Heart right ventricle (tissue), 16 donors: ENCODE data around the gene CABLES1. TPM values are rescaled to one million over a fixed set of nuclear protein-coding genes. Genes with fewer than 3 reads are reported as not detected.

Source experiments
- ATAC-seq, 8 donors: fragments of 200-7000 bp; cut with Tn5 transposase; one replicate each; pipeline ENCODE4 v1.9.1; 2020; ENCODE audit warnings: mild to moderate bottlenecking in 8 of 8, moderate library complexity in 8 of 8, moderate number of reproducible peaks in 1 of 8
- DNase-seq, 2 donors: peaks; one replicate each; pipeline ENCODE4 v3.0.0-alpha.2; 2020
- H3K27ac ChIP-seq, 10 donors: fragments of 200-600 bp; sonication (generic) in 2 of 10; one replicate each; pipeline versions ENCODE4 v1.5.0 to v1.8.0; 2020 to 2022; ENCODE audit warnings: mild to moderate bottlenecking in 3 of 10
- H3K27me3 ChIP-seq, 7 donors: fragments of 200-600 bp; one replicate each; pipeline ENCODE4 v1.8.0; 2021 to 2022; ENCODE audit warnings: mild to moderate bottlenecking in 2 of 7
- H3K36me3 ChIP-seq, 9 donors: fragments of 200-600 bp; sonication (generic) in 1 of 9; one replicate each; pipeline versions ENCODE4 v1.5.0 to v1.8.0; 2020 to 2022; ENCODE audit warnings: mild to moderate bottlenecking in 2 of 9
- H3K4me1 ChIP-seq, 9 donors: fragments of 200-600 bp; sonication (generic) in 1 of 9; one replicate each; pipeline versions ENCODE4 v1.5.0 to v1.8.0; 2020 to 2022; ENCODE audit warnings: mild to moderate bottlenecking in 4 of 9
- H3K4me3 ChIP-seq, 10 donors: fragments of 200-600 bp; sonication (generic) in 2 of 10; one replicate each; pipeline versions ENCODE4 v1.5.0 to v1.8.0; 2020 to 2022; ENCODE audit warnings: mild to moderate bottlenecking in 7 of 10, moderate library complexity in 2 of 10
- H3K9me3 ChIP-seq, 11 donors: fragments of 200-600 bp in 10 of 11; sonication (generic) in 2 of 11; one replicate each; pipeline versions ENCODE4 v1.5.0 to v1.8.0; 2013 to 2022; ENCODE audit warnings: mild to moderate bottlenecking in 2 of 11, control low read depth in 1 of 11, moderate library complexity in 1 of 11
- CTCF ChIP-seq, 9 donors: fragments of 200-600 bp; sonication (generic) in 2 of 9; IDR thresholded peaks; one replicate each; pipeline versions ENCODE4 v1.5.0 to v1.8.0; 2021 to 2022; ENCODE audit warnings: antibody characterized with exemption in 9 of 9, mild to moderate bottlenecking in 5 of 9, moderate library complexity in 1 of 9
- WGBS, 2 donors: extraction: QIAGEN DNeasy Blood & Tissue Kit; methylation state at CpG; one replicate each; pipeline ENCODE4 v1.1.7; 2013; ENCODE audit warnings: inconsistent platforms in 1 of 2; 5-methylcytosine and 5-hydroxymethylcytosine counted together
- intact Hi-C, 10 donors: fragments of 100-400 bp; cut with DNase I; formaldehyde crosslinking; loops; one replicate each; pipeline versions ENCODE4 v1.11.1 to v1.14.2; 2022
- polyA plus RNA-seq, 2 donors: library from polyadenylated mRNA; stranded (reverse); fragments of 200-250 nt; gene quantifications; one replicate each; pipeline ENCODE4 v1.2.3, GENCODE V29; 2013
- total RNA-seq, 10 donors: library from RNA; stranded (reverse); fragmentation: NEBNext Ultra II Directional in 3 of 10; extraction: Animal tissue kit (Norgen Biotek cat#: 25700) in 3 of 10; gene quantifications; one replicate each; pipeline versions ENCODE4 v1.2.1 to v1.2.4, GENCODE V29; 2021 to 2023
- donor health status: Arrhythmogenic right ventricular cardiomyopathy.
- donor health status: ischemic (EF 13 %, LVEDD 7.1; RV severe dilation, severe dysfunction).
- donor health status: healthy with polysubstance abuse.
- donor health status: DM: no; HTN: yes; CAD: no.
- donor health status: DM: no; HTN: no; CAD: no.
- donor health status: ischemic (EF 25% LVEDD 6.9; RV normal size, moderate dysfunction).
- donor health status: ischemic (EF 25% LVEDD 5.7; RV mildly dilated, moderate dysfunction).
- donor health status: healthy.
- donor health status: DM: yes; HTN: yes; CAD: no.
- donor health status: Ischemic cardiomyopathy.
- donor health status: ischemic (EF 35%, LVEDD 5.7; RV mildly dilated, moderate dysfunction).
- donor health status: nonischemic (EF 11% LVEDD 7.7; RV severe dilation, severe dysfunction).
- donor health status: DM: yes; HTN: yes; CAD: no.
- donor health status: PGD.
- donor health status: ischemic (EF 29% LVEDD 5.4; RV normal size, mild dysfunction).
- donor health status: nonischemic (EF 23%, LVEDD 6.1; RV moderate dilation, normal function).

Gene CABLES1
- total and polyA plus RNA-seq, 12 donors = 1.0 to 2.2 (median 1.8) TPM

- Histone ChIP-seq H3K27me3 (no peaks in the 10 kb centered on the region), H3K27ac (no peak overlapping the region), H3K9me3 (peaks cover 0 to 10% (median 0%) of the 10 kb centered on the region in 11 donors), H3K4me1 (peaks cover 0 to 12% (median 0%) of the 10 kb centered on the region in 9 donors), H3K36me3 (peaks cover 0 to 5% (median 0%) of the 10 kb centered on the region in 9 donors), H3K4me3 (no peak overlapping the region)
- DNase-seq = no peak
- 83 to 88% methylated on average over 7 of the region's 7 CpGs for whole genome bisulfite sequencing, 2 donors
- no peak for ATAC-seq
- no peak for TF ChIP-seq CTCF (IDR thresholded peaks at IDR 0.05)
- intact Hi-C loops = loop anchor here in 1 of 10 donors (10.0 kb wide), 1 partner anchor 515 kb away; no protein-coding TSS in a partner anchor
Measured at GRCh38 chr18:23209796-23210195, 74.5 kb downstream of the CABLES1 start.

- ATAC-seq = no peak
- Histone ChIP-seq H3K9me3 (peaks cover 0 to 10% (median 0%) of the 10 kb centered on the region in 11 donors), H3K27me3 (no peaks in the 10 kb centered on the region), H3K36me3 (peaks cover 0 to 8% (median 0%) of the 10 kb centered on the region in 9 donors), H3K27ac (no peak overlapping the region), H3K4me1 (peaks cover 0 to 12% (median 5%) of the 10 kb centered on the region in 9 donors), H3K4me3 (no peak overlapping the region)
- WGBS, 2 donors = 84 to 85% methylated on average over 7 of the region's 7 CpGs
- intact Hi-C loops = no loop called here
- no peak for DNase-seq
- no peak for TF ChIP-seq CTCF (IDR thresholded peaks at IDR 0.05)
Measured at GRCh38 chr18:23210526-23210925, 75.2 kb downstream of the CABLES1 start.

- WGBS, 2 donors = 87 to 91% methylated on average over 3 of the region's 3 CpGs
- TF ChIP-seq CTCF (IDR thresholded peaks at IDR 0.05) = no peak
- intact Hi-C loops = no loop called here
Measured at GRCh38 chr18:23211146-23211545, 75.9 kb downstream of the CABLES1 start.

GRCh38 chr18:23212161-23212560, 76.9 kb downstream of the CABLES1 start:
- intact Hi-C loops = no loop called here
- DNase-seq = no peak
- H3K4me3 ChIP-seq = no peak overlapping the region
- peaks cover 0 to 10% (median 0%) of the 10 kb centered on the region in 11 donors for H3K9me3 ChIP-seq
- 91 to 94% methylated on average over 3 of the region's 3 CpGs for WGBS, 2 donors
- no peak for TF ChIP-seq CTCF (IDR thresholded peaks at IDR 0.05)
- peaks cover 0 to 12% (median 5%) of the 10 kb centered on the region in 9 donors for H3K4me1 ChIP-seq
- no peak for ATAC-seq
- H3K27ac ChIP-seq = no peak overlapping the region
- no peaks in the 10 kb centered on the region for H3K27me3 ChIP-seq
- peaks cover 0 to 8% (median 0%) of the 10 kb centered on the region in 9 donors for H3K36me3 ChIP-seq

More at GRCh38 chr18:23211146-23211545, 75.9 kb downstream of the CABLES1 start:
- ATAC-seq = no peak
- H3K36me3 ChIP-seq = peaks cover 0 to 8% (median 0%) of the 10 kb centered on the region in 9 donors
- H3K4me3 ChIP-seq = no peak overlapping the region
- no peak for DNase-seq
- peaks cover 0 to 10% (median 0%) of the 10 kb centered on the region in 11 donors for H3K9me3 ChIP-seq
- no peak overlapping the region for H3K27ac ChIP-seq
- H3K4me1 ChIP-seq = peaks cover 0 to 12% (median 5%) of the 10 kb centered on the region in 9 donors
- no peaks in the 10 kb centered on the region for H3K27me3 ChIP-seq
